Glomerular visceral epithelial cell (primary cell): ENCODE data around the gene RPS6KA4.

Source experiments
- DNase-seq: peaks from one replicate; pipeline ENCODE4 v3.0.0-alpha.2; 2016; ENCODE audit errors: extremely low spot score

The RPS6KA4 gene

GRCh38 chr11:64366751-64367150, 7.8 kb downstream of the RPS6KA4 start:
- DNase-seq, result no peak

DNA sequence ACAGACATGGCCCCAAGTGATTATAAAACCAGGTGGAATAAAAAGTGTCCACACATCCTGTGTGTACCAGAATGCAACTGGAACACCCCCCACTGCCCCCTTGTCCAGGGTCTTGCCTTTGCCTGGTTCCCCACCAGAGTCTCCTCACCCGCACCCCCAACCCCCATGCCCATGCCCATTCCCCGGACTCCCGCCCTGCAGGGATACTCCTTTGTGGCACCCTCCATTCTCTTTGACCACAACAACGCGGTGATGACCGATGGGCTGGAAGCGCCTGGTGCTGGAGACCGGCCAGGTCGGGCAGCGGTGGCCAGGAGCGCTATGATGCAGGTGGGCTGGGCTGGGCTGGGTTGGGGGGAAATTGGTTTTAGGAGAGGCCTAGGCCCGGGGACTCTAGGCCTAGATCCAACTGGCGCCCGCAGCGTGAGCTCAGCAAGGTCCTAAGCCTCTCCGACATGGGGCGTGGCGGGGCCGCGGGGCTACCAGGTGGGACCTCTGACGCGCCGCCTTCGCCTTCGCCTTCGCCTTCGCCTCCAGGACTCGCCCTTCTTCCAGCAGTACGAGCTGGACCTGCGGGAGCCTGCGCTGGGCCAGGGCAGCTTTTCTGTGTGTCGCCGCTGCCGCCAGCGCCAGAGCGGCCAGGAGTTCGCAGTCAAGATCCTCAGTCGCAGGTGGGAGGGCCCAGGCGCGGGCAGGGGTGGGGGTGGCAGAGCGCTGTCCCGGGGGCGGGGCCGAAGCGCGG, 9.1 kb downstream of the RPS6KA4 start:
- DNase-seq, result no peak

DNA sequence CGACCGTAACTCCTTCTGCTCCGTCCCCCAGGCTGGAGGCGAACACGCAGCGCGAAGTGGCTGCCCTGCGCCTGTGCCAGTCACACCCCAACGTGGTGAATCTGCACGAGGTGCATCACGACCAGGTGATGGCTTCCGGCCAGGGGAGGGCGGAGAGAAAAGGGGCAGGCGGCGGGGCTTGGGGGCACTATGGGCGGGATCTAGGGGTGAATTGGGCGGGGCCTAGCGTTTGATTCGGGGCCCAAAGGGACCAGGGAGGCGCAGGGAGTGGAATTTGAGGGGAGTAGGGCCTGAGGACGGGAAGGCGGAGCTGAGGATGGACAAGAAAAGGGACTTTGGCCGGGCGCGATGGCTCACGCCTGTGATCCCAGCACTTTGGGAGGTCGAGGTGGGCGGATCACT, 9.7 kb downstream of the RPS6KA4 start:
- no peak for DNase-seq

DNA sequence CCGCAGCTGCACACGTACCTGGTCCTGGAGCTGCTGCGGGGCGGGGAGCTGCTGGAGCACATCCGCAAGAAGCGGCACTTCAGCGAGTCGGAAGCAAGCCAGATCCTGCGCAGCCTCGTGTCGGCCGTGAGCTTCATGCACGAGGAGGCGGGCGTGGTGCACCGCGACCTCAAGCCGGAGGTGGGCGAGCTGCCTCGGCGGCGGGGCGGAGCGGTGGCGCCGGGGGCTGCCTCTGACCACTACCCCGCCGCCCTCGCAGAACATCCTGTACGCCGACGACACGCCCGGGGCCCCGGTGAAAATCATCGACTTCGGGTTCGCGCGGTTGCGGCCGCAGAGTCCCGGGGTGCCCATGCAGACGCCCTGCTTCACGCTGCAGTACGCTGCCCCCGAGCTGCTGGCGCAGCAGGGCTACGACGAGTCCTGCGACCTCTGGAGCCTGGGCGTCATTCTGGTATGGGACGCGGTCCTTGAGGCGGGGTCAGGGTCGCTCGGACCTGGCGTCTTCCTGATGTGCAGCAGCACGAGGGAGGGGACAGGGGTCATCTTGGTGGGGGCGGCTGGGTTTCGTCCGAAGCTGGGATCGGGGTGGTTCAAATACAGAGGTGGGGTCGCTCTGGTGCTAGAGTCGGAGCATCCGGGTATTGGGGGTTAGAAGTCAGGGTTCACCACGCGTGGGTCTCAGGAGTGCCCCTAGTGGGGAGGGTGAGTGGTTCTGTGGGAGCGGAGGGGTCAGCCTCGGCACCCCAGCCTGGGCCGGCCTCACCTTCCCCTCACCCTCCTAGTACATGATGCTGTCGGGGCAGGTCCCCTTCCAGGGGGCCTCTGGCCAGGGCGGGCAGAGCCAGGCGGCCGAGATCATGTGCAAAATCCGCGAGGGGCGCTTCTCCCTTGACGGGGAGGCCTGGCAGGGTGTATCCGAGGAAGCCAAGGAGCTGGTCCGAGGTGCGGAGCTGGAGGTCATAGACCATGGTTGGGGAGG, 10.8 kb downstream of the RPS6KA4 start:
- no peak for DNase-seq

DNA sequence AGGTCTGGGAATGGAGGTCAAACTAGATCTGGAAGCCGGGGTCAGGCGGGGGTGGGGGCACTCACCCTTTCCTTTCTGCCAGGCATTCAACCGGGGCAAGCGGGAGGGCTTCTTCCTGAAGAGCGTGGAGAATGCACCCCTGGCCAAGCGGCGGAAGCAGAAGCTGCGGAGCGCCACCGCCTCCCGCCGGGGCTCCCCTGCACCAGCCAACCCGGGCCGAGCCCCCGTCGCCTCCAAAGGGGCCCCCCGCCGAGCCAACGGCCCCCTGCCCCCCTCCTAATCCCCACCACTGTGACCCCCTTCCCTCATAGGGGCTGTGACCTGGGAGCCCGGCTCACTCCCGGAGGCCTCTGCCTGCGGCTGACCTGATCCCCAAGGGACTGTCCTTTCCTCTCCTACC, 12.2 kb downstream of the RPS6KA4 start:
- no peak for DNase-seq

DNA sequence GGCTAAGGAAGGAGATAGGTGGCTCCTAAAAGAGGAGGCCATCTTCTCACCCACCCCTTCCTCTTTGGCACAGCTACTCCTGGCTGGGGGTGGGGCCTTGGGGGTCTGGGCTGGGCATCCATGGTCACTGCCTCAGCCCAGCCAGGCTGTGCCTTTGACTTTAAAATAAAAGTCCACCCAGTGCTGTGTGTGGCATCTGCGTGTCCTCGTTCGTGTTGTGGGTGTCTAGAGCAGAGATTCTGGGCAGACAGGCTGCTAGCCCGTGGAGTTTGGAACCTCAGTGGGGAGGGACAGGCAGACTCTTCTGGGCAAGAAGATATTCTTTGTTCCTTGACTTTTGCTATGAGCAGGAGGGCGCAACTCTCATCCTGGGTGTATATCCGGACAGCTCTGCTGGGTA, 13.1 kb downstream of the RPS6KA4 start:
- no peak for DNase-seq

GRCh38 chr11:64372802-64373597, 14.0 kb downstream of the RPS6KA4 start:
- no peak for DNase-seq

DNA sequence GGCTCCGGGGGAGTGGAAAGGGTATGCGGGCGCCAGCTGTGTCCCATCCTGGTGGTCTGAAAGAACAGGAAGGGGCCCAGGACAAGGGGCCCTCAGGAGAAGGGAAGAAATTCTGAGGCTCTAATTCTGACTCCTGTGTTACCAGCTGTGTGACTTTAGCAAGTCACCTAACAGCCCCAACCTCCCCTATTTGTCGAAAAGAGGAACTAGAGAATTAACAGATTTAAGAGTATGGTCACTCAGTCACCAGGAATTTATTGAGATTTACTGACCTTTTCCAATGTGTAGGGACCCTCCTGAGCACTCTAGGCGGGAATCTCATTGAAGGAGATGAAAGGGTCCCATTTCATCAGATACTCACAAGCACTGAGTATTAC, 14.6 kb downstream of the RPS6KA4 start:
- no peak for DNase-seq

- DNase-seq, result no peak
These were observed 17.1 kb downstream of the RPS6KA4 start for GRCh38 chr11:64376071-64376470.

- no peak for DNase-seq
These were observed 19.4 kb downstream of the RPS6KA4 start for GRCh38 chr11:64378335-64378880.

DNA sequence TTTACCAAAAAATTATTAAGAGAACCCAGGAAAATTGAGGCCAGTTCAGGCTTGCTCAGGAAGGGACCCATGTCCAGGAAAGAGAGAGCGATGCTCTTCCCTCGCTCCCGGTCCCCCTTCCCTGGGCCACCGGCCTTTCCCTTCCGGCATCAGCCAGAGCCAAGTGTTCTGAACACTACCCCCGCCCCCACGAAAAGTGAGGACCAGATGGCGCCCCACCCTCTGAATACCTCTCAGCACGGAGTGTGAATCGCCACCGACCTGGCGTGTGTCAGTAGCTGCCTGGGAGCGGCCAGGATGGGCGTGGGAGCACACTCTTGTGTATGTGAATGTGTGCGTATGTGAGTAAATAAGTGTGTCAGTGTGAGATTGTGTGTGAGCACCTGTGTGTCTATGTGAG, 20.2 kb downstream of the RPS6KA4 start:
- DNase-seq, result no peak

DNA sequence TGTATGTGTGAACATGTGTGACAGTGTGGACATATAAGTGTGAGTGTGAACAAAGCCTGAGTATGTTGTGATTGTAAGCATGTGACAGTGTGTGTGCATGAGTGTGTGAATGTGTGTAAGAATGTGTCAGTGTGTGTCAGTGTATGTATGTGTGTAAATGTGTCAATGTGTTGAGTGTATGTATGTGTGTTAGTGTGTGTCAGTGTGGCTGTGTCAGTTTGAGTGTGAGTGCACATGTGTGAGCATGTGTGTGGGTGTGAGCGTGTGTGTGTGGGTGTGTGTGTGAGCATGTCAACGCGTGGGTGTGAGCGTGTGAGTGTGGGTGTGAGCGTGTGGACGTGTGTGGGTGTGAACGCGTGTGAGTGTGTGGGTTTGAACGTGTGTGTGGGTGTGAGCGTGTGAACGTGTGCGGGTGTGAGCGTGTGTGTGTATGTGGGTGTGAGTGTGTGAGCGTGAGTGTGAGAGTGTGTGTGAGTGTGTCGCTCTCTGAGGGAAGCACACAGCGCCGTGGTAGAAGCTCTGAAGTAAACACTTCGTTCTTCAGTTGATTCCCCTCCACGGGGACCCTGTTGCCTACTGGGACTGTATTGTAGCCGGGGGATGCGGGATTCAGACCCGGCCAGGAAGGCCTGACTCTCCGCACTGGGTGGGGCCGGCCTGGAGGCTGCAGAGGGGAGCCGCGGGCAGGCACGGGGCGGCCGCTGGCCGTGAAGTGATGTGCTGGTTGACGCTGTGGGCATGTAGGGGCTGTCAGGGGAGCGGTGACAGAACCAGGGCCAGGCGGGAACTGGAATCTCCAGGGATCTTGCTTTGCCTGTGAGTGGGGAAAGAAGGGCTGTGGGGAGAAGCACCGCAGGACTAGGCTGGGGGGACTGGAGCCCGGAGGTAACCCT, 21.1 kb downstream of the RPS6KA4 start:
- no peak for DNase-seq

DNA sequence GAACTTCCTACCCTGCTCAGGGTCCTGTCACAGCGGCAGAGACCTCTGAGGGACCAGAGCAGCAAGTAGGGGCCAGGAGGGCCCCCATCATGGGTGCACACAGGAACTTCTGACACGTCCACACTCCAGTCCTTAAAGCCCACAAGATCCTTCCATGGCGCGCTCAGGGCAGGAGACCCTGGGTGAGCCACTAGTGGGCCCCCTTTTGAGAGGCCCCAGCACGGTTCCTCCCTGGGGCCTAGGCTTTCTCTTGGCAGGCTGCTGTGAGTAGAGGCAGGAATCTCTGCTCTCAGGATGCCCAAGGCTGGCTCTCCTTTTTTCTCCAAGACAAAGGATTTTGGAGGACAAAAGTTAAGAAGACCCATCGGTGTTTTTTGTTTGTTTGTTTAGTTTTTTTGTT, 22.4 kb downstream of the RPS6KA4 start:
- DNase-seq, result no peak

GRCh38 chr11:64382047-64382446, 23.1 kb downstream of the RPS6KA4 start:
- DNase-seq, result no peak

DNA sequence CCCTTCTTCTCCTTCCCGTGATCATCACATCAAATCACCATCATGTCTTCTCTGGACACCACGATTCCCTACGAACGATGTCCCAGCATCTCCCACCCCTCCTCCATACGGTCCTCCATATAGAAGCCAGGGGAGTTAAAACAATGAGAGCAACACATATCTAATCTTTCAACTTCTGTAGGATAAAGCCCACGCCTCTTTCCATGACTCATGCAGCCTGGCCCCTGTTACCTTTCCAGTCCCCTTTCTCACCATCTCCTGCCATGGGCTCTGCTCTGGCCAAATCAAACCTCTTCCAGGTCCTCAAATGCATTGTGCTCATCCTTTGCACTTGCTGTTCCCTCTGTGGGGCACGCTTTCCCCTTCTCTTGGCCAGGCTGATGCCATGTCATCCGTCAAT, 23.6 kb downstream of the RPS6KA4 start:
- no peak for DNase-seq

GRCh38 chr11:64383580-64383979, 24.6 kb downstream of the RPS6KA4 start:
- DNase-seq, result no peak

- no peak for DNase-seq
These were observed 25.2 kb downstream of the RPS6KA4 start for GRCh38 chr11:64384028-64384737.

- no peak for DNase-seq
These were observed 26.3 kb downstream of the RPS6KA4 start for GRCh38 chr11:64384981-64385944.
